ENCODE measurements around the gene IL17RC.

Gene IL17RC

DNA sequence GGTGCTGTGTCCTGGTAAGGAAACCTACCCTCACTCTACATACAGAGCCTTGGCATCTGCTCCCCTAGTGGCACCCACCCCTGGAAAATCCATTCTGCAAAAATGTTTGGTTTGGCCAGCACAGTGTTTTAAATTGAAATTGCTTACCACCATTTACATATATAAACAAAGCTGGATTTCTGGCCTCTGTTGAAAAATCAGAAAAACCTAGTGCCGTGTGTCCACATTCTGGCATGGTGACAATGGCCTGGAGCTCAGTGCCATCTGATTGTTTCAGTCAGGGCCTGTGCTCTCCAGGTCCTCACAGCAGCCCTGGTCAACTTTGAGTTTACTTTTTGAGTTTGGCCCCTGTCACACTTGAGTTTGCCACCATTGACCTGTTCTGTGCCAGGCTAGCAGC, 2.9 kb upstream of the IL17RC start:
- TF ChIP-seq, protein P1, sequence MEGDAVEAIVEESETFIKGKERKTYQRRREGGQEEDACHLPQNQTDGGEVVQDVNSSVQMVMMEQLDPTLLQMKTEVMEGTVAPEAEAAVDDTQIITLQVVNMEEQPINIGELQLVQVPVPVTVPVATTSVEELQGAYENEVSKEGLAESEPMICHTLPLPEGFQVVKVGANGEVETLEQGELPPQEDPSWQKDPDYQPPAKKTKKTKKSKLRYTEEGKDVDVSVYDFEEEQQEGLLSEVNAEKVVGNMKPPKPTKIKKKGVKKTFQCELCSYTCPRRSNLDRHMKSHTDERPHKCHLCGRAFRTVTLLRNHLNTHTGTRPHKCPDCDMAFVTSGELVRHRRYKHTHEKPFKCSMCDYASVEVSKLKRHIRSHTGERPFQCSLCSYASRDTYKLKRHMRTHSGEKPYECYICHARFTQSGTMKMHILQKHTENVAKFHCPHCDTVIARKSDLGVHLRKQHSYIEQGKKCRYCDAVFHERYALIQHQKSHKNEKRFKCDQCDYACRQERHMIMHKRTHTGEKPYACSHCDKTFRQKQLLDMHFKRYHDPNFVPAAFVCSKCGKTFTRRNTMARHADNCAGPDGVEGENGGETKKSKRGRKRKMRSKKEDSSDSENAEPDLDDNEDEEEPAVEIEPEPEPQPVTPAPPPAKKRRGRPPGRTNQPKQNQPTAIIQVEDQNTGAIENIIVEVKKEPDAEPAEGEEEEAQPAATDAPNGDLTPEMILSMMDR (IDR thresholded peaks at IDR 0.05; ENCODE audit: extremely low read depth, missing control alignments): no peak
- DNase-seq (ENCODE audit: low spot score): no peak

GRCh38 chr3:9914559-9915253, 2.2 kb upstream of the IL17RC start:
- TF ChIP-seq, protein P1 (IDR thresholded peaks at IDR 0.05; ENCODE audit: extremely low read depth, missing control alignments): no peak
- peak; percentile 64 for DNase-seq (ENCODE audit: low spot score)

DNA sequence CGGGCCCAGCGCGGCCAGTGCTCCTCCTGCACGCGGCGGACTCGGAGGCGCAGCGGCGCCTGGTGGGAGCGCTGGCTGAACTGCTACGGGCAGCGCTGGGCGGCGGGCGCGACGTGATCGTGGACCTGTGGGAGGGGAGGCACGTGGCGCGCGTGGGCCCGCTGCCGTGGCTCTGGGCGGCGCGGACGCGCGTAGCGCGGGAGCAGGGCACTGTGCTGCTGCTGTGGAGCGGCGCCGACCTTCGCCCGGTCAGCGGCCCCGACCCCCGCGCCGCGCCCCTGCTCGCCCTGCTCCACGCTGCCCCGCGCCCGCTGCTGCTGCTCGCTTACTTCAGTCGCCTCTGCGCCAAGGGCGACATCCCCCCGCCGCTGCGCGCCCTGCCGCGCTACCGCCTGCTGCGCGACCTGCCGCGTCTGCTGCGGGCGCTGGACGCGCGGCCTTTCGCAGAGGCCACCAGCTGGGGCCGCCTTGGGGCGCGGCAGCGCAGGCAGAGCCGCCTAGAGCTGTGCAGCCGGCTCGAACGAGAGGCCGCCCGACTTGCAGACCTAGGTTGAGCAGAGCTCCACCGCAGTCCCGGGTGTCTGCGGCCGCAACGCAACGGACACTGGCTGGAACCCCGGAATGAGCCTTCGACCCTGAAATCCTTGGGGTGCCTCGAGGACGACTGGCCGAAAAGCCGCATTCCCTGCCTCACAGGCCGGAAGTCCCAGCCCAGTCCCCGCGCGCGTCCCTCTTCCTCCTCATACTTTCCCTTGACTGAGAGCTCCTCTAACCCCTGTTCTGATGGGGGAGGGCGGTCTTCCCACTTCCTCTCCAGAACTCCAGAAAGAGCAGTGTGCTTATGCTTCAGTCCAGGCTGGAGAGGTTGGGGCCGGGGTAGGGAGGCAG, 1.4 kb upstream of the IL17RC start:
- TF ChIP-seq, protein P1 (IDR thresholded peaks at IDR 0.05; ENCODE audit: extremely low read depth, missing control alignments): no peak
- DNase-seq (ENCODE audit: low spot score): peak; percentile 63

DNA sequence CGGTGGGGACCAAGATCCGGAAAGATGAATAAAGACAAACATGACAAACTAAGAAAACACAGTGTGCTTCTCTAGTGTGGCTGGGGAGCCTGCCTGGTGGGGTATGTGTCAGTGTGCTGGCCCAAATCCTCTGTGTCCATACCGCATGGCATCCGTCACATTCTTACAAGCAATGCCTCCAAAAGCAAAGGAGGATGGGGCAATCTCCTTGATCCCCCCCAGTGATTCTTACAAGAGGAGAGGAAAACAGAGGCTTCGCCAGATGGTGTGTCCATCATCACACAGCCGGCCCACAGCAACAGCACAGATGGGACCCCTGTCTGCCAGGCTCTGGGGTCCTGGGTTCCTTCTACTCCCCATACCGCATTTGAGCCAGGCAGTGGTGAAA, 558 bp upstream of the IL17RC start:
- no peak for DNase-seq (ENCODE audit: low spot score)
- TF ChIP-seq, protein P1 (IDR thresholded peaks at IDR 0.05; ENCODE audit: extremely low read depth, missing control alignments): no peak

GRCh38 chr3:9917820-9918219, 922 bp downstream of the IL17RC start:
- DNase-seq (ENCODE audit: low spot score): no peak
- TF ChIP-seq, protein P1 (IDR thresholded peaks at IDR 0.05; ENCODE audit: extremely low read depth, missing control alignments): no peak

GRCh38 chr3:9918261-9919038, 1.6 kb downstream of the IL17RC start:
- DNase-seq (ENCODE audit: low spot score): no peak
- TF ChIP-seq, protein P1 (IDR thresholded peaks at IDR 0.05; ENCODE audit: extremely low read depth, missing control alignments): no peak
